Activated CD4-positive, alpha-beta T cell treated with anti-CD3 and anti-CD28 coated beads for 36 hours (primary cell): ENCODE measurements around the gene TJP1. TPM values are rescaled to one million over a fixed set of nuclear protein-coding genes. Genes with fewer than 3 reads are reported as not detected.
A peak's percentile ranks its signal among the peaks of the same experiment; 100 is the strongest.
"Not testable (repeated sequence)": the region's sequence is repeated elsewhere in the genome, so short reads cannot be mapped to it uniquely, and the experiment has no call there.

Source experiments
- ATAC-seq: fragments of 200-7000 bp; cut with Tn5 transposase; one replicate; pipeline ENCODE4 v1.10.0; 2021; ENCODE audit warnings: mild to moderate bottlenecking, moderate library complexity
- CTCF ChIA-PET: fragments of 350-600 bp; sonication (Branson Sonifier 250); formaldehyde crosslinking; loops from one replicate; lab custom pipeline; 2021; ENCODE audit warnings: antibody characterized with exemption; lab: Charles Lee
- POLR2A ChIA-PET: fragments of 350-600 bp; sonication (Branson Sonifier 250); formaldehyde crosslinking; loops from one replicate; lab custom pipeline; 2021; ENCODE audit warnings: antibody characterized with exemption, inconsistent platforms; lab: Charles Lee
- DNase-seq: peaks from one replicate; pipeline ENCODE4 v3.0.0-alpha.2; 2020
- H3K27ac Mint-ChIP-seq: one replicate; pipeline ENCODE4 v1.8.0; 2021; ENCODE audit warnings: mixed read lengths
- H3K27me3 Mint-ChIP-seq: one replicate; pipeline ENCODE4 v1.8.0; 2021; ENCODE audit warnings: mixed read lengths
- H3K36me3 Mint-ChIP-seq: one replicate; pipeline ENCODE4 v1.8.0; 2021; ENCODE audit warnings: low read depth, mixed read lengths
- H3K4me1 Mint-ChIP-seq: one replicate; pipeline ENCODE4 v1.8.0; 2021; ENCODE audit warnings: mixed read lengths
- H3K4me3 Mint-ChIP-seq: one replicate; pipeline ENCODE4 v1.8.0; 2021; ENCODE audit warnings: mild to moderate bottlenecking, moderate library complexity, mixed read lengths
- H3K9me3 Mint-ChIP-seq: one replicate; pipeline ENCODE4 v1.8.0; 2021; ENCODE audit warnings: low read depth, mixed read lengths
- intact Hi-C, 2 experiments: fragments of 100-400 bp; cut with DNase I in 1 of 2; cut with micrococcal nuclease in 1 of 2; formaldehyde crosslinking; loops; one replicate each; pipeline versions ENCODE4 v1.14.2 to v1.15.1; 2022 to 2024; cut with DNase I, micrococcal nuclease
- total RNA-seq, 2 experiments: library from RNA; stranded (reverse); gene quantifications; one replicate each; pipeline ENCODE4 v1.2.3, GENCODE V29; 2021

Gene TJP1
- total RNA-seq, 2 experiments from 2014 or later: 0.09 TPM; not detected in 1

DNA sequence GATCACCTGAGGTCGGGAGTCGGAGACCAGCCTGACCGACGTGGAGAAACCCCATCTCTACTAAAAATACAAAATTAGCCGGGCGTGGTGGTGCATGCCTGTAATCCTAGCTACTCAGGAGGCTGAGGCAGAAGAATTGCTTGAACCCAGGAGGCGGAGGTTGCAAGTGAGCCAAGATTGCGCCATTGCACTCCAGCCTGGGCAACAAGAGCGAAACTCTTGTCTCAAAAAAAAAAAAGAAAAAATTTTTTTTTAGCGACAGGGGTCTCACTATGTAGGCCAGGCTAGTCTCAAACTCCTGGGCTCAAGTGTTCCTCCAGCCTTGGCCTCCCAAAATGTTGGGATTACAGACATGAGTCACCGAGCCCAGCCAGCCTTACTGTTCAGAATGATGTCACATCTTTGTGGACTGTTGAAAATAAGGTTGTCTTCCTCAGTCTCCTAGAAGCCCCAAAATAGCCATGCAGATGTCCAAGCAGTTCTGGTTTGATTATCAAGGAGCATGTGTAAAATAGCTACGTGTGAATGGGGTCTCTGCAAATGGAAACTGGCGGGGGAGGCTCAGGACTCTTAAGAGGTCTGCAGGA, 145.8 kb downstream of the TJP1 start:
- H3K27me3 Mint-ChIP-seq: peaks cover 37% of the 10 kb centered on the region
- CTCF ChIA-PET, POLR2A ChIA-PET: not testable (repeated sequence)

DNA sequence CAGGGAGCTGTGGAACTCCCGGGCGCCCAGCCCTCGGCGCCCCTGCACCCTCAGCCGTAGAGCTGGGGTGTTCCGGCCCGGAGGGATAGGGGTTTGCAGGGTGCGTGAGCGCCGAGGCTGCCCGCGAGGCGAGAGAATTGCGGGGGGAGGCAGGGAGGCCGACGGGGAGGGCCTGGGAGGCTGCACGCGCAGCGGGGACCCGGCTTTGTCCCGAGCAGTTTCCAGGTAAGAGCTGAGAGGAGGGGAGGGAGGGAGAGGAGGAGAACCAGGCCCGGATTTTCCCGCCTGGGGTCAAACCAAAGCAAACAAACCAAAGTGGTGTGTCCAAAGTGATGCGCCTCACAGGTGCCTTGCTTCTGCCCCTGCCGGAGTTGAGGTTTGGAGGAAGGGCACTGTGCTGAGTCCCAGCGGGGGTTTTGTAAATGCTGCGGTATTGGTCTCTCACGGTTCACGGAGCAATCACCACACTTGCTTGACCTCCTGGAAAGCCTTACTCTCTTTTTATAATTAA, 146.4 kb downstream of the TJP1 start:
- H3K27me3 Mint-ChIP-seq: peaks cover 37% of the 10 kb centered on the region
- ATAC-seq: no peak
- H3K36me3 Mint-ChIP-seq: no peaks in the 10 kb centered on the region
- no peak overlapping the region for H3K4me3 Mint-ChIP-seq
- ChIA-PET CTCF (no interaction called here), POLR2A (no interaction called here)
- H3K4me1 Mint-ChIP-seq: no peaks in the 10 kb centered on the region
- H3K27ac Mint-ChIP-seq: no peak overlapping the region
- no peaks in the 10 kb centered on the region for H3K9me3 Mint-ChIP-seq
- DNase-seq: no peak
- intact Hi-C loops: no loop called here

More for the DNA sequence above, 145.8 kb downstream of the TJP1 start:
- H3K36me3 Mint-ChIP-seq, H3K27ac Mint-ChIP-seq, intact Hi-C loops, H3K4me3 Mint-ChIP-seq, H3K9me3 Mint-ChIP-seq, ATAC-seq, DNase-seq, H3K4me1 Mint-ChIP-seq: not testable (repeated sequence)

DNA sequence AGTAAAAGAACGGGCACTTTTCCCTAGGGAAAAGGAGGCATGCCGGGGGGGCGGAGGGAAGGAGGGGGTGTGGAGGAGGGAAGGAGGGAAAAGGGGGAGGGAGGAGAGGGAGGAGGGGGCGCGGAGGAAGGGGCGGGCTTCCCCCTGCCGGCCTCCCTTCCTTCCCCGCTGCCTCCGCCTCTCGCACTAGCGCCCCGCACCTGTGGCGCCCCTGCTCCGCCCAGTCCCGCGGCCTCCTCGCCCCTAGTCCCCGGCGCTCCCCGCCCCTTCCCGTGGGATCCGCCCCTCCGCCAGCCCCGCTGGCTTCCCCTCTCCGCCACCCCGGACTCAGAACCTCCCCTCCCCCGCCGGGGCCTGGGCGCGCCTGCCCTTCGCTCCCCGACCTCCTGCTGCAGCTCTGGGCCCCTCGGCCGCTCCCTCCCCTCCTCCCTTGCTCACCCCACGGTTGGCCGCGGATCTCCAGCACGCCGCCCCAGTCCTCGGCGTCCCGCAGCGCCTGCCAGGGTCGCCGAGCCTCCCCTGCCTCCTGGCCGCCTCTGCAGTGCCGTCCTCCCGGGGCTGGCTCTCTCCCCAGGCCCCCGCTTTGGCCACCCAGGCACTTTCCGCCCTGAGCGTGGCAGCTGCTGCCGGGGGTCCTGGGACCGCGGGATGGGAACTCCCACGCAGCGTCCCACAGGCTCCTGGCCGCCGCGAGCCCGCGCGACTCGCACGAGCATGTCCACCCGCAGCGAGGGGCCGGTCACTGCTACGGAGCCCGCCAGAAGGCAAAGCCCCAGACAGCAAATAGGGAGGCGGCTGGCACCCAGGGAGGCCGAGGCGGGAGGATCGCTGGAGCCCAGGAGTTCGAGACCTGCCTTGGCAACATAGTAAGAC, 147.4 kb downstream of the TJP1 start:
- CTCF ChIA-PET: interaction anchor here (0.6 kb wide), 1 partner anchor 182 kb away, joined by 3 read pairs; no protein-coding TSS in a partner anchor
- Mint-ChIP-seq H3K9me3 (no peaks in the 10 kb centered on the region), H3K4me3 (no peak overlapping the region), H3K27me3 (peaks cover 37% of the 10 kb centered on the region), H3K4me1 (no peaks in the 10 kb centered on the region), H3K27ac (no peak overlapping the region), H3K36me3 (no peaks in the 10 kb centered on the region)
- intact Hi-C loops: no loop called here
- no peak for ATAC-seq
- POLR2A ChIA-PET: no interaction called here
- peak; percentile 14 for DNase-seq

DNA sequence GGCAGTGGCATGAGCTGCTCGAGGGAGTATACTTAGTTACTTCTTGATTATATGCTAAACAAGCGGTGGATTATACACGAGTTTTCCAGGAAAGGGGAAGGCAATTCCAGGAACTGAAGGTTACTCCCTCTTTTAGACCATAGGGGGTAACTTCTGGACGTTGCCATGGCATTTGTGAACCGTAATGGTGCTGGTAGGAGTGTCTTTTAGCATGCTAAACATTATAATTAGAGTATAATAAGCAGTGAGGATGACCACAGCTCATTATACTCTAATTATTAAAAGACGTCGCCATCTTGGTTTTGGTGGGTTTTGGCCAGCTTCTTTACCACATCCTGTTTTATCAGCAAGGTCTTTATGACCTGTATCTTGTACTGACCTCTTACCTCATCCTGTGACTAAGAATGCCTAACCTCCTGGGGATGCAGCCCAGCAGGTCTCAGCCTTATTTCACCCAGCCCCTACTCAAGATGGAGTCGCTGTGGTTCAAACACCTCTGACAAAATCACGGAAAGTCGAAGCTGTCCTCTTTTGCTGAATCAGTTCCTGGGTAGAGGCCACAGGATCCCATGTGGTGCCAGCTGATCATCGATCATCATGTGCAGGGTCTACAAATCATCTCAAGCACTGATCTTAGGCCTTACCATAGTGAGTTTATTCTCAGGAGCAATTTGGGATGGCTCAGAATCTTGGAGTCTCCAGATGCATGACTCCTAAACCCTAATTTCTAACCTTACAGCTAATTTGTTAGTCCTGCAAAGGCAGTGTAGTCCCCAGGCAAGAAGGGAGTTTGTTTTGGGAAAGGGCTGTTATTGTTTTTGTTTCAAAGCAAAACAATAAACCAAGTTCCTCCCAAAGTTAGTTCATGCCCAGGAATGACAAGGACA, 149.1 kb downstream of the TJP1 start:
- POLR2A ChIA-PET: no interaction called here
- CTCF ChIA-PET: no interaction called here
- no peaks in the 10 kb centered on the region for H3K36me3 Mint-ChIP-seq
- no peak overlapping the region for H3K27ac Mint-ChIP-seq
- no peaks in the 10 kb centered on the region for H3K9me3 Mint-ChIP-seq
- ATAC-seq (no peak), DNase-seq (no peak)
- H3K27me3 Mint-ChIP-seq: peaks cover 39% of the 10 kb centered on the region
- intact Hi-C loops: no loop called here
- no peaks in the 10 kb centered on the region for H3K4me1 Mint-ChIP-seq
- H3K4me3 Mint-ChIP-seq: no peak overlapping the region

DNA sequence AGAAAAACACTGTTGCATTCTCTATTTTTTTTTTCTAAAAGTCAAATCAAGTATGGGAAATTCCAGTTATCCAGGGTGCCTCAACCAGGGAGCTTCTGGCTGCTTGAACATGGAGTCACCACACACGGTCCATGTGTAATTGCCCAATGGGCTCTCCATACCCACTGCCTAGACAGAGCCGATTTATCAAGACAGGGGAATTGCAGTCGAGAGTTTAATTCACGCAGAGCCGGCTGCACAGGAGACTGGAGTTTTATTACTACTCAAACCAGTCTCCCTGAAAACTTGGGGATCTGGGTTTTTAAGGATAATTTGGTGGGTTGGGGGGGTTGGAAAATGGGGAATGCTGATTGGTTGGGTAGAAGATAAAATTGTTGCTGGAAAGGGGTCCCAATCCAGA, 149.8 kb downstream of the TJP1 start:
- Mint-ChIP-seq H3K27me3 (peaks cover 35% of the 10 kb centered on the region), H3K4me1 (no peaks in the 10 kb centered on the region), H3K27ac (no peak overlapping the region), H3K9me3 (no peaks in the 10 kb centered on the region), H3K4me3 (no peak overlapping the region), H3K36me3 (no peaks in the 10 kb centered on the region)
- ChIA-PET CTCF (no interaction called here), POLR2A (no interaction called here)
- intact Hi-C loops: no loop called here
- DNase-seq: no peak
- no peak for ATAC-seq

DNA sequence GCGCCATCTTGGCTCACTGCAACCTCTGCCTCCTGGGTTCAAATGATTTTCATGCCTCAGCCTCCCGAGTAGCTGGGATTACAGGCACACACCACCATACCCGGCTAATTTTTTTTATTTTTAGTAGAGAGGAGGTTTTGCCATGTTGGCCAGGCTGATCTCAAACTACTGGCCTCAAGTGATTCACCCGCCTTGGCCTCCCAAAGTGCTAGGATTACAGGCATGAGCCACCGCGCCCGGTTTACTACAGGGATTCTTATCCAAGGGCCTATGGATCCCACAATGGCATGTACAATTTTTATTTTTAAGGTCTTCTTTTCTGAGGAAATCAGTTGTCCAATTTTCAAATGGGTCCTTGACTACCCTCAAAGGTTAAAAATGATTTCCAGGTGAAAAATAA, 150.2 kb downstream of the TJP1 start:
- H3K4me1 Mint-ChIP-seq, H3K36me3 Mint-ChIP-seq, H3K4me3 Mint-ChIP-seq, ATAC-seq, H3K27ac Mint-ChIP-seq, POLR2A ChIA-PET, H3K9me3 Mint-ChIP-seq, intact Hi-C loops, CTCF ChIA-PET, DNase-seq: not testable (repeated sequence)
- H3K27me3 Mint-ChIP-seq: peaks cover 31% of the 10 kb centered on the region

DNA sequence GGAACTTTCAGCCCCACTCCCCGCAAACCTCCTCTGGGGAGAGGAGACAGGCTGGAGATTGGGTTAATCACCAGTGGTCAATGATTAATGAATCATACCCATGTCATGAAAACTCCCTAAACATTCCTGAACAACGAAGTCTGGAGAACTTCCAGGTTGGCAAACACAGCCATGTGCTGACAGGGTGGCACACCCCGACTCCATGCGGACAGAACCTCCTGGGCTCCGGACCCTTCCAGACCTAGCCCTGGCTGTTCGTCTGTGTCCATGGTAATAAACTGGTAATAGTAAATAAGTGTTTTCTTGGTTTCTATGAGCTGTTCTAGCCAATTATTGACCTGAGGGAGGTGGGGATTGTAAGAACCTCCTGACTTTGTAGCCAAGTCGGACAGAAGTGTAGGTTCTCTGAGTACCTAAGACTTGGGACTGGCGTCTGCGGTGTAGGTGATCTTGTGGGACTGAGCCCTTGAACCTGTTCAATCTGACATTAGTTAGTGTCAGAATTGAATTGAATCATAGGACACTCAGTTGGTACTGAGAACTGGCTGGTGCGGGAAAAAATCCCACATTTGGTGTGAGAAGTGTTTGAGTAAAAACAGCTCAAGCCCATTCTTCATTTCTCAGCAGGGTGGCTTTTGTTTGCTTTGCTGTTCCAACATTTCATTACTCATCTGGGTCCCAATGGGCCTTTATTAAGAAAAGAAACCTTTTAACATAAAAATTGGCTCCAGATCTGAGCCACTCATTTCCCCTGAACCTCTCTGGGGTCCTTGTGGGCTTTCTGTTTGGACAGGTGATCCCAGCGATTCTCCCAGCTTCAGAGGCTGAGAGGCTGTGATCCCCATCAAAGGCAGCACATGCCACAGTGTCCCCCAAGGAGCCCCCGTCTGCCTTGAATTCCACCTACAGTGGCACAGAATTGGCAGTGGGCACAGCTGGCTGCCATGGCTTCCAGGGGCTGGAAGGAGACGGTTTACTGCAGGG, 151.0 kb downstream of the TJP1 start:
- ATAC-seq (no peak), DNase-seq (no peak)
- CTCF ChIA-PET: no interaction called here
- H3K27ac Mint-ChIP-seq: no peak overlapping the region
- intact Hi-C loops: no loop called here
- H3K4me3 Mint-ChIP-seq: no peak overlapping the region
- no peaks in the 10 kb centered on the region for H3K36me3 Mint-ChIP-seq
- H3K27me3 Mint-ChIP-seq: peaks cover 26% of the 10 kb centered on the region
- no peaks in the 10 kb centered on the region for H3K4me1 Mint-ChIP-seq
- H3K9me3 Mint-ChIP-seq: no peaks in the 10 kb centered on the region
- POLR2A ChIA-PET: no interaction called here

DNA sequence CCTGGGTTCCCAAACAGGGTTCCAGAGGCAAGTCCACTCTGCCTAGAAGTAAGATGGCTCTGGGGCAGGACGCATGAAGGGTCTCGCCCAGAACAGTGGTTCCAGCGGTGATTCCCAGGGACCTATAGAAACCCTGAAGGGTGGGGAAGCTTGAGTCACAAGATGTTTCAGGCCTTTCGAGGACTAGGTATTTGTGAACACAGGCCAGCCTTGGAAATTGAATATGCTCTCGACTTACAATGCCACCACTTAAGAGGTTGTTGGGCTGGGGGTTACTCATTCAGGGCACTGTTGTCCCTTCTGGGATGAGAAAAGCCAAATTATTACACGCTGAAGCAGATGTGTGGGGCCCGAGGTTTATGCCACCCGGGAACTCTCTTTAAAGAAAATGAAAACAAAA, 152.0 kb downstream of the TJP1 start:
- H3K36me3 Mint-ChIP-seq: no peaks in the 10 kb centered on the region
- H3K4me1 Mint-ChIP-seq: no peaks in the 10 kb centered on the region
- H3K27ac Mint-ChIP-seq: no peak overlapping the region
- H3K27me3 Mint-ChIP-seq: peaks cover 22% of the 10 kb centered on the region
- POLR2A ChIA-PET: no interaction called here
- intact Hi-C loops: no loop called here
- H3K4me3 Mint-ChIP-seq: no peak overlapping the region
- CTCF ChIA-PET: no interaction called here
- ATAC-seq (no peak), DNase-seq (no peak)
- H3K9me3 Mint-ChIP-seq: no peaks in the 10 kb centered on the region

DNA sequence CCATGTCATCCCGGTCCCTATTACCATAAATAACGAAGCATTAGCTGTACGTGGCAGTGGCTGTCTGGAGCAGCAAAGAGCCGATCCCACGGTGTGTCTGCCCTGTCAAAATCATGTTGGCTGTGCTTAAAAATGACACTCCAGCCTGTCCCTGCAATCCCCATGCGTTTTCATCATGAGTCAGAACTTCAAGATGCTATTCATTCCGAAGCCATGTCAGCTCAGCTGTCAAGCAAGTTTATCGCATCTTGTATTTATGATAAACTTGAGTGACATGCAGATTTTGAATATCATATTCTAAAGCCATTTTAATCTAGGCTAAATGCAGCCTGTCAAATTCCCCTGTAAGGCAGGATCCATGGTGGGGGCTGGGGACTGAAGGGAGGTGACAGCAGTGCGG, 152.4 kb downstream of the TJP1 start:
- intact Hi-C loops: loop anchor here in 1 of 2 experiments (2.0 kb wide), 1 partner anchor 361 kb away; no protein-coding TSS in a partner anchor
- ChIA-PET CTCF (no interaction called here), POLR2A (no interaction called here)
- Mint-ChIP-seq H3K4me3 (no peak overlapping the region), H3K4me1 (no peaks in the 10 kb centered on the region), H3K27me3 (peaks cover 22% of the 10 kb centered on the region), H3K27ac (no peak overlapping the region), H3K36me3 (no peaks in the 10 kb centered on the region), H3K9me3 (no peaks in the 10 kb centered on the region)
- DNase-seq (no peak), ATAC-seq (no peak)

DNA sequence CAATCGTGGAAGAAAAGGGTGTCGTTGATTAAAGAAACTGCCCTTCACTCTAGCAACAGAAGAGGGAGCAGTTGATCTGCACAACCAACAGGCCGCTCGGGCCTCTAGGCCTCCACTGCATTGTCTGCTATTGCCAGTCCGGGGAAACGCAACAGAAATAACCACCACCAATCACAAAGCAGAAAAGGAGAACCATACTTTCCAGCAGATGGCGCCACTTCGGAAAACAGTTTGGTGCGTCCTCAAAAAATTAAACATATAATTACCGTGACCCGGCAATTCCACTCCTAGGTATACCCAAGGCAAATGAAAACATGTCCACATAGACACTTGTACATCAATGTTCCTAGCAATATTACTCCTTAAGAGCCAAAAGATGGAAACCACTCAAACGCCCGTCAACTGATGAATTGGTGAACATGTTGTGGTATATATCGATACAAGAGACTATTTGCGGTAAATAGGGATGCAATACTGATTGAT, 154.1 kb downstream of the TJP1 start:
- ATAC-seq: peak; percentile 84
- Mint-ChIP-seq H3K27ac (no peak overlapping the region), H3K36me3 (no peaks in the 10 kb centered on the region), H3K4me1 (no peaks in the 10 kb centered on the region), H3K4me3 (no peak overlapping the region), H3K27me3 (peaks cover 12% of the 10 kb centered on the region), H3K9me3 (no peaks in the 10 kb centered on the region)
- intact Hi-C loops: loop anchor here (1.0 to 2.0 kb wide), 2 partner anchors 258 to 363 kb away; no protein-coding TSS in a partner anchor
- ChIA-PET POLR2A (no interaction called here), CTCF (no interaction called here)
- DNase-seq: peak; percentile 70
